Transverse colon (tissue), 4 donors: ENCODE results near the gene MED8. TPM values are rescaled to one million over a fixed set of nuclear protein-coding genes. Genes with fewer than 3 reads are reported as not detected.
A peak's percentile ranks its signal among the peaks of the same experiment; 100 is the strongest.

ENCODE experiments used
- DNase-seq: peaks from one replicate; pipeline ENCODE4 v3.0.0-alpha.2; 2019
- H3K27ac ChIP-seq, 4 donors: fragments of 200-600 bp; sonication (generic); 2 replicates each; pipeline ENCODE4 v1.5.1; 2016 to 2018; ENCODE audit warnings: inconsistent platforms in 4 of 4
- H3K27me3 ChIP-seq: fragments of 200-600 bp; sonication (generic); 2 replicates; pipeline ENCODE4 v1.5.1; 2017; ENCODE audit warnings: inconsistent platforms
- H3K36me3 ChIP-seq, 4 donors: fragments of 200-600 bp; sonication (generic); 2 replicates each; pipeline ENCODE4 v1.5.1; 2017 to 2019; ENCODE audit warnings: inconsistent platforms in 4 of 4
- H3K4me1 ChIP-seq, 4 donors: fragments of 200-600 bp; sonication (generic); 2 replicates each; pipeline ENCODE4 v1.5.1; 2017 to 2020; ENCODE audit warnings: inconsistent platforms in 4 of 4
- H3K4me3 ChIP-seq, 4 donors: fragments of 200-600 bp; sonication (generic); 1 replicate in 1 of 4; 2 replicates in 3 of 4; pipeline versions ENCODE4 v1.5.1 to v1.6.1; 2017 to 2019; ENCODE audit warnings: inconsistent platforms in 4 of 4
- H3K9me3 ChIP-seq, 2 donors: fragments of 200-600 bp; sonication (generic); 2 replicates each; pipeline ENCODE4 v1.5.1; 2017 to 2019; ENCODE audit warnings: inconsistent platforms in 2 of 2
- EP300 ChIP-seq: sonication (generic); formaldehyde crosslinking; IDR thresholded peaks from one replicate; pipeline ENCODE4 v1.6.1; 2017; ENCODE audit warnings: antibody characterized with exemption, low read depth
- POLR2A ChIP-seq: fragments of 450-650 bp; IDR thresholded peaks from one replicate; pipeline ENCODE4 v1.6.1; 2016; ENCODE audit warnings: antibody characterized with exemption, mild to moderate bottlenecking, moderate library complexity
- POLR2AphosphoS5 ChIP-seq, 3 donors: sonication (generic); formaldehyde crosslinking; IDR thresholded peaks; one replicate each; pipeline ENCODE4 v1.6.1; 2016; ENCODE audit warnings: antibody characterized with exemption in 3 of 3
- WGBS, 2 donors: methylation state at CpG; one replicate each; pipeline ENCODE4 v1.1.5; 2018; ENCODE audit warnings: low coverage in 1 of 2; 5-methylcytosine and 5-hydroxymethylcytosine counted together
- in situ Hi-C, 4 donors: fragments of 200-750 bp; cut with MboI; loops; one replicate each; pipeline versions ENCODE4 v1.15.0 to v1.15.1; 2017; ENCODE audit warnings: low sequenced_read_pairs in 3 of 4, low pct_ligation_motif_present in 1 of 4, low pct_unique_long_range_greater_than_20kb in 1 of 4
- intact Hi-C: fragments of 100-400 bp; cut with DNase I; formaldehyde crosslinking; loops from one replicate; pipeline ENCODE4 v1.15.1; 2023; ENCODE audit warnings: low total_unique reads
- total RNA-seq, 4 donors: library from RNA; depleted of rRNA; stranded (reverse); fragments of >200 nt; gene quantifications; one replicate each; pipeline ENCODE4 v1.1.0, GENCODE V29; 2016
- TF ChIP-seq, protein P1 (sequence below), 5 experiments: fragments of 200-600 bp in 3 of 5; fragments of 450-650 bp in 2 of 5; sonication (generic) in 3 of 5; IDR thresholded peaks; 1 replicate in 2 of 5; 2 replicates in 3 of 5; pipeline ENCODE4 v1.5.1; 2016 to 2017; ENCODE audit warnings: antibody characterized with exemption in 5 of 5, inconsistent platforms in 3 of 5, mild to moderate bottlenecking in 2 of 5, moderate library complexity in 1 of 5

The MED8 gene
- total RNA-seq, 4 donors from 2014 or later = 12.7 to 41.9 (median 25.0) TPM

DNA sequence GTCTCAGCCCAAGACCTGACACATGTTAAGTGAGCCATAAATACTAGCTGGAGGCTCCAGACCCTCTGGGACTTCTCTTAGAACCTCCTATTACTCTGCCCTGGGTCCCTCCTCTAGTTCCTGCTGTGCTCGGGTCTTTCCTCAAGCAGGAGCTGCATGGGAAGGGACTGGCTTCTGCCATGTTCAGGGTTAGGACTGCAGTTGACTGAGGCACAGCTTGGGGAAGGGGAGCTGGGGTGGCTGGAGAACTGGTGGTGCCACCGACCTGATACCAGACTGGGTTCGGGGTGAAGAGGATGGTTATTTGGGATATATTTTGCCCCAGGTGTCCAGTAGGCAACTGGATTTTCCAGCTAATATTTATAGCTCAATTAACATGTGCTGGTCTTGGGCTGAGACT is 48.4 kb upstream of the MED8 start:
- peak; percentile 5 for DNase-seq
- in situ Hi-C loops = loop anchor here in 1 of 4 donors (25.0 kb wide), 1 partner anchor 199 kb away; no protein-coding TSS in a partner anchor
- H3K27me3 ChIP-seq = no peaks in the 10 kb centered on the region
- H3K4me3 ChIP-seq = no peak overlapping the region
- intact Hi-C loops = no loop called here
- H3K36me3 ChIP-seq = peaks cover 0 to 16% (median 4%) of the 10 kb centered on the region in 4 donors
- H3K27ac ChIP-seq = no peak overlapping the region
- WGBS, 2 donors = 91% methylated on average over 3 of the region's 3 CpGs; no CpG with 5 or more reads in 1 of the 2 donors
- H3K9me3 ChIP-seq = no peaks in the 10 kb centered on the region
- TF ChIP-seq POLR2AphosphoS5 (IDR thresholded peaks at IDR 0.05) (no peak), EP300 (no peak), POLR2A (no peak)
- TF ChIP-seq, protein P1, sequence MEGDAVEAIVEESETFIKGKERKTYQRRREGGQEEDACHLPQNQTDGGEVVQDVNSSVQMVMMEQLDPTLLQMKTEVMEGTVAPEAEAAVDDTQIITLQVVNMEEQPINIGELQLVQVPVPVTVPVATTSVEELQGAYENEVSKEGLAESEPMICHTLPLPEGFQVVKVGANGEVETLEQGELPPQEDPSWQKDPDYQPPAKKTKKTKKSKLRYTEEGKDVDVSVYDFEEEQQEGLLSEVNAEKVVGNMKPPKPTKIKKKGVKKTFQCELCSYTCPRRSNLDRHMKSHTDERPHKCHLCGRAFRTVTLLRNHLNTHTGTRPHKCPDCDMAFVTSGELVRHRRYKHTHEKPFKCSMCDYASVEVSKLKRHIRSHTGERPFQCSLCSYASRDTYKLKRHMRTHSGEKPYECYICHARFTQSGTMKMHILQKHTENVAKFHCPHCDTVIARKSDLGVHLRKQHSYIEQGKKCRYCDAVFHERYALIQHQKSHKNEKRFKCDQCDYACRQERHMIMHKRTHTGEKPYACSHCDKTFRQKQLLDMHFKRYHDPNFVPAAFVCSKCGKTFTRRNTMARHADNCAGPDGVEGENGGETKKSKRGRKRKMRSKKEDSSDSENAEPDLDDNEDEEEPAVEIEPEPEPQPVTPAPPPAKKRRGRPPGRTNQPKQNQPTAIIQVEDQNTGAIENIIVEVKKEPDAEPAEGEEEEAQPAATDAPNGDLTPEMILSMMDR (IDR thresholded peaks at IDR 0.05) = no peak
- H3K4me1 ChIP-seq = peaks cover 0 to 3% (median 0%) of the 10 kb centered on the region in 4 donors

DNA sequence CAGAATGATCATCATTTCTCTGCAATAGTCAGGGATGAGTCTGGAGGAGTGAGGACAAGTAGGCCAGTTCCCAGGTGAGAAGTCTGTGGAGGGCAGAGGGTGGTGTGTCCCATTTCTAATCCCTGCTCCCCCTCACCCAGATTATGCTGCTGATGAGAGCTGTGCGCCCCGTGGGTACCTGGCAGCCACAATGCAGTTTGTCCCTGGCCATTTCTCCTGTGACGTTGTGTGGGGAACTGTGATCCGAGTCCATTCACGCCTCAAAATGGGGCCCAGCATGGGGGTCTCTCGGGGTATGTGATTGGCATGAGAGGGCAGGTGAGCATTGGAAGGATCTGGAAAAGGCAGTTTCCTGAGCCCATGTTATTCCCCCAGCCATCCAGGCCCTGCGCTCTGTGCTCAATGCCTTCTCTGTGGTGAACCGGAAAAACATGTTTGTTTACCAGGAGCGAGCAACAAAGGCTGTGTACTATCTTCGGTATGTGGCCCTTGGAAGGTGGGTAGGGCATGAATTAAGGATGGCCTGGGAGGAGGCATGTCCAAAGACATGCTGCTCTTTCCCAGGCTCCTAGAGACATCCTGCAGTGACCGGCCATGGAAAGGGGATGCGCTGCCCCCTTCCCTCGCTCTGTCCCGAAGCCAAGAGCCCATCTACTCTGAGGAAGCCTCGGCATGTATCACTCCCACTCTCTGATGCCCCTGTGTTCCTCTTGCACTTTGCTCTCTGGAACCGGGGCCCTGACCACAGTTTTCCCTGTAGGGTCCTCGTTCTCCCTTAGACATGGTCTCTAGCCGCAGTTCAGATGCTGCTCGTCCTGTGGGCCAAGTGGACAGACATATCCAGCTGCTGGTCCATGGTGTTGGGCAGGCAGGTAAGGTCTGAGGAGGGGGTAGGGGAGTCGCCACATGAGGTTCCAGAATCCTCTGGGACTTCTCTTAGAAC is 47.7 kb upstream of the MED8 start:
- WGBS, 2 donors = 94% methylated on average over 20 of the region's 20 CpGs; no CpG with 5 or more reads in 1 of the 2 donors
- H3K27ac ChIP-seq = no peak overlapping the region
- H3K27me3 ChIP-seq = no peaks in the 10 kb centered on the region
- H3K4me1 ChIP-seq = peaks cover 0 to 3% (median 0%) of the 10 kb centered on the region in 4 donors
- peaks cover 0 to 20% (median 7%) of the 10 kb centered on the region in 4 donors for H3K36me3 ChIP-seq
- DNase-seq = peak; percentile 4
- H3K4me3 ChIP-seq = no peak overlapping the region
- H3K9me3 ChIP-seq = no peaks in the 10 kb centered on the region
- in situ Hi-C loops (loop anchor here in 1 of 4 donors (25.0 kb wide), 1 partner anchor 200 kb away; no protein-coding TSS in a partner anchor), intact Hi-C loops (no loop called here)
- TF ChIP-seq EP300 (no peak), POLR2AphosphoS5 (IDR thresholded peaks at IDR 0.05) (no peak), POLR2A (no peak)
- TF ChIP-seq, protein P1 (IDR thresholded peaks at IDR 0.05) = no peak

DNA sequence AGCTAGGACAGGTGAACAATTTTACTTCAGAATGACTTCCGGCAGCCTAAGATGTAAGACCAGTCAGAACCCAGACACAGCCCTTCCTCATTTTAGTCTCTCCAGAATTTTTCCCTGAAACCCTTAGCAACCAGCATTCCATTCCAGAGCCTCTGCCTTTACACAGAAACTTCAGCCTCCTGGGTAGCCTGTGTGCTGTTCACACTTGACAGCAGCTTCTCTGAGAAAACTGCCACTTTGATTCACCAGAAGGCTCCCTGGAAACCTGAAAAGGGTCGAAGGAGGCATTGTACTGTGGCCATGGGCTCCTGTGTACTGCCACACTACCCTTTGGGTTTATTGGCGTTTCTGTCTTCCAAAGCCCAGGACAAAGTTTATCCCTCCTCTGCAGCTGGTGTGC is 46.8 kb upstream of the MED8 start:
- H3K27me3 ChIP-seq = no peaks in the 10 kb centered on the region
- in situ Hi-C loops (loop anchor here in 1 of 4 donors (25.0 kb wide), 1 partner anchor 201 kb away; no protein-coding TSS in a partner anchor), intact Hi-C loops (no loop called here)
- H3K36me3 ChIP-seq = peaks cover 0 to 29% (median 14%) of the 10 kb centered on the region in 4 donors
- 90% methylated on average over 2 to 3 of the region's 3 CpGs for WGBS, 2 donors
- H3K27ac ChIP-seq = peak overlapping the region in 1 of 4 donors; percentile 57
- H3K9me3 ChIP-seq = no peaks in the 10 kb centered on the region
- no peak overlapping the region for H3K4me3 ChIP-seq
- peaks cover 0 to 3% (median 0%) of the 10 kb centered on the region in 4 donors for H3K4me1 ChIP-seq
- TF ChIP-seq, protein P1 (IDR thresholded peaks at IDR 0.05) = no peak
- no peak for TF ChIP-seq EP300
- no peak for TF ChIP-seq POLR2AphosphoS5 (IDR thresholded peaks at IDR 0.05)
- no peak for TF ChIP-seq POLR2A
- DNase-seq = no peak
